ENCODE results near the gene BHLHE23.

Gene BHLHE23

DNA sequence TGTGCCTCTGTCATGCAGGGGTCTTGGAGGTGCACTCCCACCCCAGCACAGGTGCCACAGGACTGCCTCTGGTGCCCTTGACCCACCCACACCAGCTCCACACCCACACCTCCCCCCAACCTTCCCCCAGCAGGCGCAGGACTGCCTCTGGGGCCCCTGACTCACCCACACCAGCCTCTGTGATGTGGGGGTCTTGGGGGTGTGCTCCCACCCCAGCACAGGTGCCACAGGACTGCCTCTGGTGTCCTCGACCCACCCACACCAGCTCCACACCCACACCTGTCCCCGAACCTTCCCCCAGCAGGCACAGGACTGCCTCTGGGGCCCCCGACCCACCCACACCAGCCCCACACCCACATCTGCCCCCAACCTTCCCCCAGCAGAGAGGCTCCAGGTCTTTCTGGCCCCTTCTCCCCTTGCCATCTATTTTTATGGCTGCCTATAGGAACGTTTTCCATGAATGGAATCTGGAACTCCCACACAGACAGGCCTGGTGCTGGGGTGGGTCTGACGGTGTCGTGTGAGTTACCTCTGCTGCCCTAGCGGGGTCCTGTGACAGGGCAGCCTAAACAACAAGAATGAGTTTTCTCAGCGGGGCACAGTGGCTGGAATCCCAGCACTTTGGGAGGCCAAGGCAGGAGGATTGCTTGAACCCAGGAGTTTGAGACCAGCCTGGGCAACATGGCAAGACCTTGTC, 30.8 kb downstream of the BHLHE23 start:
- in situ Hi-C loops (cut with MboI; ENCODE audit: low sequenced_read_pairs) = no loop called here

DNA sequence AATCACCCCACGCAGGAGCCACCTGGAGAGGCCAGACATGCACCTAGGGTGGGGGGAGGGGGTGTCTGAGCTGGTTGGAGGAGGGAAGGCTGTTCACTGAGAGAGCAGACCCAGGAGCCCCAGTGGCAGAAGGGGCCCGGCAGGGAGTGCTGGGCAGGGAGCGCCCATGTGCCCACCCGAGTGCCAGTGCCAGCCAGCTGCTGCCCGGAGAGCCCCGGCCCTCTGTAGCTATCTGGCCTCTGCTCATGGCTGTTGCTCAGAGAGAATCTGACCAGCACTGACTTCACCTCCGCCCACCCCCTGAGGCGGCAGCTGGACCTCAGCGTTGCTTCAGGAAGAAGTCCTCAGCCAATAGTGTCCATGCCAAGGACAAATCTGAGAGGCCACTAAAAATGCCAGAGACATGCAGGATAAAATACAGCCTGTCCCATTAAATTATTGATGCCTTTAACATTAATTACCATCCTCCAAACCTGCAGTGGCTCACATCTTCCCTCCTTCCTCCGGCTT, 31.5 kb downstream of the BHLHE23 start:
- in situ Hi-C loops (cut with MboI; ENCODE audit: low sequenced_read_pairs) = no loop called here

DNA sequence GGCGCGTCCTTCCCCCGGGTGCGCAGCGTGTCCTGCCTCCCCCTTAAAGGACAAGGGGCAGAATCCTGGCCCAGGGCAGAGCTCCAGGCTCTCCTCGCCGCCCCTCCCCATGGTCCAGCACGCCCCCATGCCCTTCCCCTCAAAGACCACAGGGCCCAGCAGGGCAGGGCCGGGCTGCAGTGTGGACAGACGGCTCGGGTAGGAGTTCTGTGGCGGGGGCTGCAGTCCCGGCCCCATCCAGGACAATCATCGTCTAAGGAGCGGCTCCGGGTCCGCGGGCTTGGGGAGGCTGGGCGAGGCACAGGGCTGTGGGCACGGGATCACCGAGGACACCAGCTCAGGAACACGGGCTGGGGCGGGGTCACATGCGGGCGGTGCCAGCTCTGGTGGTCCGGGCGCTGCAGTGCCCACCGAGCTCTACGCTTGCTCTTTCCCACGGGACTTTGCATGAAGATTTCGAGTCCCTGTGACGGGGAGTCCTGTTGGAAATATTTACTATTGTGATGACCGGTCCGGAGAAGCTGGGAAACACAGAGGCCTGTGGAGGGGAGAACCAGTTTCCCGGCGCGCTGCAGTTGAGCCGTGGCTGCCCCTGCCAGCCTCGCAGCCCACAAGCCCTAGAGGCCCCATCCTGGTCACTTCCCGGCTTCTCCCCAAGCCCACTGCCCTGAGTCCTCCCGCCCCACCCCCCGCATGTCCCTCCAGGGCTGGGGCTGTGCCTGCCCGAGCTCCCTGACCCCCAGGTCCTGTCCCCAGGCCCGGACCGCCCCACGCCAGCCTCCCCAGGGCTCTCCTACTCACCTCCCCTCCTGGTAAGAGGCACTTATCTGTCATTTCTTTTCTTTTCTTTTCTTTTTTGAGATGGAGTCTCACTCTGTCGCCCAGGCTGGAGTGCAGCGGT, 33.7 kb downstream of the BHLHE23 start:
- in situ Hi-C loops (cut with MboI; ENCODE audit: low sequenced_read_pairs) = no loop called here

DNA sequence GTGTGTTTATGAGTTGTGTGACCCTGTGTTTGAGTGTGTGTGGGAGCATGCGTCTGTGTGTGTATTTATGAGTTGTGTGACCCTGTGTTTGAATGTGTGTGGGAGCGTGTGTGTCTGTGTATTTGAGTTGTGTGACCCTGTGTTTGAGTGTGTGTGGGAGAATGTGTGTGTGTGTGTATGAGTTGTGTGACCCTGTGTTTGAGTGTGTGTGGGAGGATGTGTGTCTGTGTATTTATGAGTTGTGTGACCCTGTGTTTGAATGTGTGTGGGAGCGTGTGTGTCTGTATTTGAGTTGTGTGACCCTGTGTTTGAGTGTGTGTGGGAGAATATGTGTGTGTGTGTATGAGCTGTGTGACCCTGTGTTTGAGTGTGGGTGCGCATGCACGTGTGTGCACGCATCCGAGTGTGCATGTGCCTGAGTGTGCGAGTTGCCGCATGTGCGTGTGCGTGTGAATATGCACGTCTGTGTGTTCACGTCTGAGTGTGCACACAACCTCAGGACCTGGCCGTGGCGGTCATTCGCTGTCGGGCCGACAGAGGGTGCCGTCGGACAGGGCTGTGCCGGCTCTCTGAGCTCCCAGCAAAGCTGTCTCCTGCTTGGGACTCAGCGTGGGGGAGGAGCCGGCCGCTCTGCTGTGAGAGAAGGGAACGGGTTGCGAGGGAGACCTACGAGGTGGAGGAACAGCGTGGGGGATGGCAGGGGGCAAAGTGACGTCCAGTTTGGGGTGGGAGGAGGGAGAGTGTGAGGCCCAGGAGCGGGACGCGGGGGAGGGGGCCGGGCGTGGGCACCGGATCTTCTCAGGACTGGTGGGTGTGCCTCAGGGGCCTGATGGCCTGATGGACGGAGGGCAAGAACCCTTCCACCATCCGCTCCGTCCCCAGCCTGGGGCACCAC, 34.6 kb downstream of the BHLHE23 start:
- in situ Hi-C loops (cut with MboI; ENCODE audit: low sequenced_read_pairs) = no loop called here

DNA sequence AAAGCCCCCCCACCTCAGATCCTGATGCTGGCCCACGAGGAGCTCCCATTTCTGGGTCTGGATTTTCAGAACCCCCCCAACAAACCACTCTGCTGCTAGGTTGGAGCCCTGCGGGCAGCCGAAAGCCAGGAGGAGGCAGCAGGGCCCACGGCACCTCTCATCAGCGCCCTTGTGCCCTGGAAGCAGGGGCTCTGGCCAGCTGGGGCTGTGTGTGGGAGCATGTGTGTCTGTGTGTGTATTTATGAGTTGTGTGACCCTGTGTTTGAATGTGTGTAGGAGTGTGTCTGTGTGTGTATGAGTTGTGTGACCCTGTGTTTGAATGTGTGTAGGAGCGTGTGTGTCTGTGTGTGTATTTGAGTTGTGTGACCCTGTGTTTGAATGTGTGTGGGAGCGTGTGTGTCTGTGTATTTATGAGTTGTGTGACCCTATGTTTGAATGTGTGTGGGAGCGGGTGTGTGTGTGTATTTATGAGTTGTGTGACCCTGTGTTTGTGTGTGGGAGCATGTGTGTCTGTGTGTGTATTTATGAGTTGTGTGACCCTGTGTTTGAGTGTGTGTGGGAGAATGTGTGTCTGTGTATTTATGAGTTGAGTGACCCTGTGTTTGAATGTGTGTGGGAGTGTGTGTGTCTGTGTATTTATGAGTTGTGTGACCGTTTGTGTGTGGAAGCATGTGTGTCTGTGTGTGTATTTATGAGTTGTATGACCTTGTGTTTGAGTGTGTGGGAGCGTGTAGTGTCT, 35.4 kb downstream of the BHLHE23 start:
- in situ Hi-C loops (cut with MboI; ENCODE audit: low sequenced_read_pairs) = no loop called here

DNA sequence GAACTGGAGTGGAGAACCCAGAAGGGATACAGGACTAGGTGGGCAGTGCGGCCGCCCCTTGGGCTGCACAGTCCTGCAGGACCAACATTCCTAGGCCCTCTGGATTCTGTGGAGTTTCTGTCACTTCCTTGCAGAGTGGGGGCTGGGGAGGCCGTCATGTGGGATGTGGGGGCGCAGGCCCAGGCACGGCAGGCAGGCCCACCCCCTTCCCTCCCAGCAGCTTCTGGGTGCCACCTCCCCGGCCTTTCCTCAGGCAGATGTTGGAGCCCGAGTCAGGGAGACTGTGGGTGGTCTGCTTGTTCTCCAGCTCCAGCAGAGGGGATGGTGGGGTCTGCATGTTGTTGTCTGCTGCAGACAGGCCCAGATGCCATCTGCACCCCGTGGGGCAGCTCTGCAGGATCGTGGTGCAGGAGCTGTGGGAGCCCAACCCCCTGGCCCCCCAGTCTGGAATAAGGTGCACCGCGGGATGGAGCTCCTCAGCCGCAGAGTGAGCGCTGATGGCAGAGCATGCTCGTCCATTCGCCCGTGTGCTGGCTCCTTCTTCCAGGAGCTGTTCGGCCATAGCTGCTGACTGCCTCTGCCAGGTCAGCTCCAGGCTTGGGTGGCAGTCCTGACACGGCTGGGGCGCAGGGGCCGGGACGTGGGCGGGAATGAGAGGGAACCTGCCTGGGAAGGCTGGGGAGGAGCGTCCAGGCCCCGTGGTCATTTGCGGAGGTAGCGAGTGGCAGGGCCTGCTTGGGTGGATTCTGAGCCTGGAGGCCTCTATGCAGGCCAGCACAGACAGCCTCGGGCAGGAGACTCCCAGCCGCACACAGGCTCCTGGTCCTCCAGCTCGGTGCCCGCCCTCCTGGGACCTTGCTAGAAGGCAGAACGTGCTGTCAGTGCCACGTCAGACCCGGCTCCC, 36.2 kb downstream of the BHLHE23 start:
- in situ Hi-C loops (cut with MboI; ENCODE audit: low sequenced_read_pairs) = no loop called here

DNA sequence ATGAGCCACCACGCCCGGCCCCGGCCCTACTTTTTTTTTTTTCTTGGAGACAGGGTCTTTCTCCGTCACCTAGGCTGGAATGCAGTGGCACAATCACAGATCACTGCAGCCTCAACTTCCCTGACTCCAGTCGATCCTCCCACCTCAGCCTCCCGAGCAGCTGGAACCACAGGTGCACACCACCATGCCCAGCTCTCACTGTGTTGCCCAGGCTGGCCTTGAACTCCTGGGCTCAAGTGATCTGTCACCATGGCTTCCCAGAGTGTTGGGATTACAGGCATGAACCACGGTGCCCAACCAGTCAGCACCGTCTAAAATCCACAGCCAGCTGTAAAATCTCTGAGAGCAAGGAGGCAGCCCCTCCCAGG, 36.8 kb downstream of the BHLHE23 start:
- in situ Hi-C loops (cut with MboI; ENCODE audit: low sequenced_read_pairs) = no loop called here

DNA sequence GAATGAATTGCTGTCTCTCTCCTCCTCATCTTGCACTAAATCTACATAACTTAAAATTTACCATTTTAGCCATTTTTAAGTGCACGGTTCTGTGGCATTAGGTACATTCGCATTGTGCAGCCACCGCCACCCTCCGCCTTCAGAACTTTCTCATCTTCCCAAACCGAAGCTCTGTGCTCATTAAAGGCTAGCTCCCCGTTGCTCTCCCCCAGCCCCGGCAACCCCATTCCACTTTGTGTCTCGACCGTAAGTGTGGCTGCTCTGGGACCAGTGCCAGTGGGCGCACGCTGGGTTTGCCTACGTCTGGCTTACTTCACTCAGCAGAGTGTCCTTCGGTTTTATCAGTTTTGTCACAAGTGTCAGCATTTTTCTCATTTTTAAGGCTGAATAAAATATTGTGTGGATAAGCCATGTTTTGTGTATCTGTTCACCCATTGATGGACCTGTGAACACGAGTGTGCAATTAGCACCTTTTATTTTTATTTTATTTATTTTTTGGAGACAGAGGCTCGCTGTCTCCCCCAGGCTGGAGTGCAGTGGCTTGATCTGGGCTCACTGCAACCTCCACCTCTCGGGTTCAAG, 37.5 kb downstream of the BHLHE23 start:
- in situ Hi-C loops (cut with MboI; ENCODE audit: low sequenced_read_pairs) = no loop called here

DNA sequence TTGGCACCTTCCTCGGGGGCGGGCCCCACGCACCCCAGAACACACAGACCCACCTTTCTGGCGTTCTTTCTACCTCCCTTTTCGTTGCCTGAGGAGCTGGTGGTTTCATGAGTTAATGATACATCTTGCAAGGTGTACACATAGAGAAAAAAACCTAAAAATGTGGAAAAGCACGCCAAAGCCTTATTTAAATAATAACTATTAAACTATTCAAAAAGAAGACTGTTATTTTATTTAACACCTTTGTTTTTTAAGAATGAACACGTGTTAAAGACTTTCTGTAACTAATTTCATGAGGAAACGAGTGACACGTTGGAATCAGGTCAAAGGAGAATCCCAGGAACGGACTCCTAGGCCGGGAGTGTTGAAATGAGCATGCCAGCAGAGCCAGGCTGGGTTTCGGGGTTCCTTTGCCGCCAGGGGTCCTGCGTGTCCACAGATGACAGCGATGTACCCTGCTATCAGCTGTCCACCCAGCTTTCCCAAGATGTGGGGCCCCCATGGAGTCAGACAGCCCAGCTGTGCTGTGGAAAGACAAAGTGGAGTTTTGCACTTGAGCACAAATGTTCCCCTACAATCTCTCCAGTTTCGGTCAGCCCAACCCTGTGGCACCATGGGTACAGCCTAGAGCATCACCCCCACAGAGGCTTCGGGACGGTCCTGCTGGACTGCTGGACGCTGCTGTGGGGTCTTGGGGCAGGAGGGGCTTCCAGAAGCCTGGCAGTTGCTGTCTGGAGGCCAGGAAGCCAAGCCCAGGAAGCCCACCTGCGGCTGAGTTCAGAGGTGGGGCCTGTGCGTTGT, 38.2 kb downstream of the BHLHE23 start:
- in situ Hi-C loops (cut with MboI; ENCODE audit: low sequenced_read_pairs) = no loop called here

DNA sequence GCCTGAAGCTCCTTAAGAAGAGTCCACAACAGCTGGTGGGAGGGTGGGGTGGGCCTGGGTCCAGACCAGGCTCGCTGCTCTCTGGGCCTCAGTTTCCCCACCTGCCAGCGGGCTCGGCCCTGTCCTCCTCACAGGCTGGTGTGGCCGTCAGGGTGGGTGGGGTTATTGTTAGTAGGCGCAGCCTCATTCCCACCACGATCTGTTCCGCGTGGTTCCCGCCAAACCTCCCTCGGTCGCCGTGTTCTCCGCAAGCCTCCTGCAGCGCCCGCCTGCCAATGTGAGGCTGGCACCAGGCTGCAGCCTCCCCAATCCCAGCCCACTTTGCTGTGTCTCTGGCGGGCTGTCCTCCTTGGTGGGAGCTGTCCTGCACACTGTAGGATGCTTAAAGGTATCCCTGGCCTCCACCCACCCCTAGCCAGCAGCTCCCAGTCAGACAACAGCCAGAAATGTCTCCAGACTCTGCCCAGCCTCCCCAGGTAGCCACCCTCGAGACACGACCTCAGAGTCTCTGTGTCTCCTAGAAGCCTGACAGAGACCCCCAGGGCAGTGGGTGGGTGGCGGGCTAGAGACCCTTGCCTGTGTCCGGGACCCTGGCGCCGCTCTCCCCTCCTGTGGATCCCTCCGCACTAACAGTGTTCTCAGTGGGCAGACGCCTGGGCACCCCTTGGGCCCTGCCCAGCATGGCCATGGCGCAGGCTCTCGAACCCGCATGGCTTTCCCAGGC, 39.0 kb downstream of the BHLHE23 start:
- in situ Hi-C loops (cut with MboI; ENCODE audit: low sequenced_read_pairs) = no loop called here

DNA sequence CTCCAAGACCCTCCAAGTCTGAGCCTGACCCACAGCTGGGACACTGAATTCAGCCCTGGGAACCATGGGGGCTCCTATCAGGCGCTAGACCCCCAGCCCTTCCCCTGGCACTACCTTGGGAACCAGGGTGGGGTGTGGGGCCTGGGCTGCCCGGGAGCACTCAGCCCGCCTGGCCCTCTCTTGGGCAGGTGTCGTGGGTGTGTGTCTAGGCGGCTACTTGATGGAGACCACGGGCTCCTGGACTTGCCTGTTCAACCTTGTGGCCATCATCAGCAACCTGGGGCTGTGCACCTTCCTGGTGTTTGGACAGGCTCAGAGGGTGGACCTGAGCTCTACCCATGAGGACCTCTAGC, 39.6 kb downstream of the BHLHE23 start:
- in situ Hi-C loops (cut with MboI; ENCODE audit: low sequenced_read_pairs) = no loop called here

DNA sequence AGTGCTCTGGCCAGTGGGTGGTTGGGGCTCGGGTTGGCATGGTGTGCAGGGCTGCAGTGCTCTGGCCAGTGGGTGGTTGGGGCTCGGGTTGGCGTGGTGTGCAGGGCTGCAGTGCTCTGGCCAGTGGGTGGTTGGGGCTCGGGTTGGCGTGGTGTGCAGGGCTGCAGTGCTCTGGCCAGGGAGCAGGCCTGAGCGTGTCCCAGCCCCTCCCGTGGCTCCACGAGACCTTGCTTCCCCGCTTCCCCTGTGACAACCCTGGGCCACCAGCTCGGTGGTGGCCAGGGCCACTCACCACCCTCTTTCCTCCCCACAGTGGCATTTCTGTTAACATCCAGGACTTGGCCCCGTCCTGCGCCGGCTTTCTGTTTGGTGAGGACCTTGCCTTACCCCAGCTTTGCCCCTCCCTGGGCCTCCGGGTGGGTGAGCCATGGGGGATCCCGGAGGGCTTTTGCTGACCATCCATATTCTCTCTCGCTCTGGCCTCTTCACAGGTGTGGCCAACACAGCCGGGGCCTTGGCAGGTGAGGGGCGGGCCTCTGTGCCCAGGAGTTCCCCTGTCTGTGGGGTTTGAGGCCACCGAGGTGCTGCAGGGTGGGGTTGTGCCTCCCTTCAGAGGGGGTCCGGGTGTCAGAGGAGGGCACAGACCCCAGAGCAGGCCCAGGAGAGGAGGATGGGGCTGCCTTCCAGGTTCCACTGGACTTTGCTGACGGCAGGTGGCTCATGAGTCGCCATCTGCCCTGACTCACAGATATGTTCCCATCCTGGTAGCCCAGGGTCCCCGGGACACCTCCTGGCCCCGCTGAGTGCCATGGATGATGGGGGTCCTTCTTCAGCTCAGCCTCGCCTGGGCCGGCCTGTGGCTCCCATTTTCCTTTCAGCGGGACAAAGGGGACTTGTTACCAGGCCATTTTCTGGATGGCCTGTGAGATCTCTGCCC, 40.3 kb downstream of the BHLHE23 start:
- in situ Hi-C loops (cut with MboI; ENCODE audit: low sequenced_read_pairs) = no loop called here

DNA sequence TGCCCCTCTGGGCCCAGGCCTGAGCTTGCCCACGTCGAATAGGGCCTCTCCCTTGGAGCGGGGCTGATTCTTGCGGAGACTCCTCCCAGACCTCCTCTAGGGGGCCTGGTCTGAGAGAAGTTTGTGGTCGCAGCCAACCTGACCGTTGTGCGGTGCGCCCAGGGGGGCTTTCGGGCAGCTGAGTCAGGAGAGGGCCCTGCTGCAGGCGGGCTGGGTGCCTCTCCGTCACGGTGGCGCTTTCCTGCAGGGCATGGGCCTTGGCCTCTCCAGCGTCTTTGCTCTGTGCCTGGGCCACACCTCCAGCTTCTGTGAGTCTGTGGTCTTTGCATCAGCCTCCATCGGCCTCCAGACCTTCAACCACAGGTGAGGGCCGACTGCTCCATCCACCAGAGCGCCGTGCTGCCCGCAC, 41.4 kb downstream of the BHLHE23 start:
- in situ Hi-C loops (cut with MboI; ENCODE audit: low sequenced_read_pairs) = no loop called here

DNA sequence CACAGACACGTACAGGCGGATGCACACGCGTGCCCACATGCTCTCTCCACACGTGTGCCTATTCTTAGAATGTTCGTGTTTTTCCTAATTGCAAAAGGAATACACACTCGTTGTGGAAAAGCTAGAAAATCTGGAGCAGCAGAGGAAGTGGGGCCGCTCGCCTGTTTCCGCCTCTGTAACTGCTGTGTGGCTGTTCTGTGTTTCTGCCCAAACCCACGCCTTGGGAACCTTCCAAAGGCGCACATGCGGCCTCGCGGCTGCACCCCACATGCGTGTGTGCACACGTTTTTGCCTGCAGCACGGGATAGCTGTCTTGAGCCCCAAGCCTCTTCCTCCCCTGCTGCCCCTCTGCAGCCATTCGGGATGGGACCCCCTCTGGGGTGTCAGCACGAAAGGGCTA, 42.1 kb downstream of the BHLHE23 start:
- in situ Hi-C loops (cut with MboI; ENCODE audit: low sequenced_read_pairs) = no loop called here

DNA sequence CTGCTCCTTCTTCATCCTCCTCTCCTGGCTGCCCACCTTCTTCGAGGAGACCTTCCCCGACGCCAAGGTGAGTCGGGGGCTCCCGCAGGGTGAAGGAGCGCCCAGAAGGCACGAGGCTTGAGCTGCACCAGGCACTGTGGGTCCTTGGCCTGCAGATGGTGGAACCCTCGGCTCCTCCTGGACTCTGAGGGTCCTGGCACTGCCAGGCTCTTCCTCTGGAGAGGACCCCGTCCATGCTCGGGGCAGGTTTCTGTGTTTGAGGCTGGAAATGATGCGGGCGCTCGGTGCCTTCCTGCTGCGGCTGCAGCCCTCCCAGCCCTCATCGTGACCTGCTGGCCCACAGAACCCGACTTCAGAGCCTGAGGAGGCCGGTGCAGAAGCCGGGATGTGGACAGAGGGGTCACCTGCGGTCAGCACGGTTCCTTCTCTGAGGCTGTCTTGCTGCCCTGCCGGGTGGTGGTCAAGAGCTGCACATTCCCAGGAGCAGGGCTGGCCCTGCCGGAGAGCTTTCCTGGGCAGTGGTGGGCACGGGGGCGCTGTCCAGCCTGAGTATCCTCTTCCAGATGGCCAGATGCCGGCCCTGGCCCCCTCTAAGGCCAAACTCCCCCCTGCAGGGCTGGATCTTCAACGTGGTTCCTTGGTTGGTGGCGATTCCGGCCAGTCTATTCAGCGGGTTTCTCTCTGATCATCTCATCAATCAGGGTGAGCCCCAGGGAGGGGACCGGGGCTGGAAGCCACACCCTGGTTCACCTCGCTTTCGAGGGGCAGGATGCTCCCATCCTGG, 43.0 kb downstream of the BHLHE23 start:
- in situ Hi-C loops (cut with MboI; ENCODE audit: low sequenced_read_pairs) = no loop called here

All from HL-60/S4 treated with retinoic acid at 250 ng/mL for 4 days and 3 days (cell line).